Activated B cell treated with CpG ODN at 0.5 μM for 24 hours (primary cell): Measurements from ENCODE around the gene KRT86. TPM values are rescaled to one million over a fixed set of nuclear protein-coding genes. Genes with fewer than 3 reads are reported as not detected.

Source experiments
- ATAC-seq: fragments of 200-7000 bp; cut with Tn5 transposase; one replicate; pipeline ENCODE4 v1.10.0; 2021; ENCODE audit warnings: low read depth, mild to moderate bottlenecking, moderate library complexity
- CTCF ChIA-PET: fragments of 350-600 bp; sonication (Branson Sonifier 250); formaldehyde crosslinking; loops from one replicate; lab custom pipeline; 2021; ENCODE audit warnings: antibody characterized with exemption; lab: Charles Lee
- POLR2A ChIA-PET: fragments of 350-600 bp; sonication (Branson Sonifier 250); formaldehyde crosslinking; loops from one replicate; lab custom pipeline; 2021; ENCODE audit warnings: antibody characterized with exemption; lab: Charles Lee
- DNase-seq: peaks from one replicate; pipeline ENCODE4 v3.0.0; 2022
- H3K27ac Mint-ChIP-seq: one replicate; pipeline ENCODE4 v1.8.0; 2020; ENCODE audit warnings: mixed read lengths
- H3K27me3 Mint-ChIP-seq: one replicate; pipeline ENCODE4 v1.8.0; 2021; ENCODE audit warnings: mixed read lengths
- H3K36me3 Mint-ChIP-seq: one replicate; pipeline ENCODE4 v1.8.0; 2021; ENCODE audit warnings: low read depth, mixed read lengths
- H3K4me1 Mint-ChIP-seq: one replicate; pipeline ENCODE4 v1.8.0; 2021; ENCODE audit warnings: mixed read lengths
- H3K4me3 Mint-ChIP-seq: one replicate; pipeline ENCODE4 v1.8.0; 2020; ENCODE audit warnings: mild to moderate bottlenecking, mixed read lengths
- H3K9me3 Mint-ChIP-seq: one replicate; pipeline ENCODE4 v1.8.0; 2020; ENCODE audit warnings: mixed read lengths
- intact Hi-C: fragments of 100-400 bp; cut with micrococcal nuclease; formaldehyde crosslinking; loops from one replicate; pipeline ENCODE4 v1.15.1; 2024
- total RNA-seq: library from RNA; stranded (reverse); gene quantifications from 2 replicates; pipeline ENCODE4 v1.2.3, GENCODE V29; 2022
- TF ChIP-seq, protein P1 (sequence below): fragments of 200-600 bp; IDR thresholded peaks from one replicate; pipeline ENCODE4 v1.8.0; 2022; ENCODE audit warnings: antibody characterized with exemption, mild to moderate bottlenecking

Gene KRT86
- total RNA-seq, 1 donor from 2014 or later, result not detected

DNA sequence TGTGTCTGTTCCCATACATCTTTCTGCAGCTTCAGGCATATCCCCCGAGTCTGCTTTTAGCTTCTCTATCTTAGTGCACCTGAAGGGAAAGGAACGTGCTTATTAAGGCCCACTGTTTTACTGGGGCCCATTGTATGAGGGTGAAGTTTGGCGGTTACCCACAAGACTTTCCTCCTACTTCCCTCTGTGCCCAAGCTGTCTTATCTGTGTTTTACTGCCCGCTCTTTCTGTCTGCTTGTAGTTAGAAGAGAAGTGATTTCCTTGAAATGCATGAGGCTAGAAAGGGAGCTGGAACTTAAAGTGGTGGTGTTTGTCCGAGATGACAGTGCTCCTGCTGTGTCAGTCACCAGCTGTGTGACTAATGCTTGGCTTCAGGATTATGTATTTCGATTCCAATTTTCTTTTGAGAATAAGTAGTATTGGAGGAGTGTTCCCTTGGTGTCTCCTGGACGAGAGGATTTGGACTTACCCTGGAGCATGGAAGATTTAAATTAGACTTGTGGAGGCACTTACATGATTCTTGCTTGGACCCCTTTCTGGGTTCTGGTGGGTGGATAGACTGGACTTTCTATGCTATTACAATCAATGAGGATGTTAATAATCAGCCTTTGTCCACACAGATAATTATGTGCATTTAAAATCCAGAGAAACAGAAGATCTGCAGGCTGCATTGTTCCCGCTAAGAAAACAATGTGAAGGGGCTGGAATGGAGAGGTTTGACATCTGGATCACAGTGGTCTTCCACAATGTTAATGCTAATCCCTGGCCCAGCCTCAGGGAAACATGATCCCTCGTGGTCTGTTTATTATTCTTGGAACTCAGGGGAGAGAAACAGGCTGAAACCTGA is 13.9 kb upstream of the KRT86 start:
- Mint-ChIP-seq H3K36me3 (no peaks in the 10 kb centered on the region), H3K27me3 (peaks cover 41% of the 10 kb centered on the region), H3K4me1 (no peaks in the 10 kb centered on the region), H3K4me3 (no peak overlapping the region), H3K27ac (no peak overlapping the region), H3K9me3 (no peaks in the 10 kb centered on the region)
- TF ChIP-seq, protein P1, sequence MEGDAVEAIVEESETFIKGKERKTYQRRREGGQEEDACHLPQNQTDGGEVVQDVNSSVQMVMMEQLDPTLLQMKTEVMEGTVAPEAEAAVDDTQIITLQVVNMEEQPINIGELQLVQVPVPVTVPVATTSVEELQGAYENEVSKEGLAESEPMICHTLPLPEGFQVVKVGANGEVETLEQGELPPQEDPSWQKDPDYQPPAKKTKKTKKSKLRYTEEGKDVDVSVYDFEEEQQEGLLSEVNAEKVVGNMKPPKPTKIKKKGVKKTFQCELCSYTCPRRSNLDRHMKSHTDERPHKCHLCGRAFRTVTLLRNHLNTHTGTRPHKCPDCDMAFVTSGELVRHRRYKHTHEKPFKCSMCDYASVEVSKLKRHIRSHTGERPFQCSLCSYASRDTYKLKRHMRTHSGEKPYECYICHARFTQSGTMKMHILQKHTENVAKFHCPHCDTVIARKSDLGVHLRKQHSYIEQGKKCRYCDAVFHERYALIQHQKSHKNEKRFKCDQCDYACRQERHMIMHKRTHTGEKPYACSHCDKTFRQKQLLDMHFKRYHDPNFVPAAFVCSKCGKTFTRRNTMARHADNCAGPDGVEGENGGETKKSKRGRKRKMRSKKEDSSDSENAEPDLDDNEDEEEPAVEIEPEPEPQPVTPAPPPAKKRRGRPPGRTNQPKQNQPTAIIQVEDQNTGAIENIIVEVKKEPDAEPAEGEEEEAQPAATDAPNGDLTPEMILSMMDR, result no peak
- POLR2A ChIA-PET, result no interaction called here
- ATAC-seq (no peak), DNase-seq (no peak)
- CTCF ChIA-PET, result no interaction called here
- intact Hi-C loops, result no loop called here

DNA sequence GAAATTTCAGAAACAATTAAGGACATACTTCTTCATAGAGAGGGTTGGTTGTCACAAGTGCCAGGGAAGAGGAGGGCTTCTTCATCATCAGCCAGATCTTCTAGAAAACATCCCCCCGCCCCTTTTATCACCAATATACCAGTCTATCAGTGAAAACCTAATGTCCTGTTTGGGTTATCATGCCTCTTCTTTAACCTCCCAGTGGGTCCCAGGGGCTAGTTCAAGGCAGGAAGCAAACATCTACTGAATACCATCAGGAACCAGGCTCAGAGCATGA is 13.3 kb upstream of the KRT86 start:
- Mint-ChIP-seq H3K36me3 (no peaks in the 10 kb centered on the region), H3K27me3 (peaks cover 37% of the 10 kb centered on the region), H3K4me3 (no peak overlapping the region), H3K27ac (no peak overlapping the region), H3K9me3 (no peaks in the 10 kb centered on the region), H3K4me1 (no peaks in the 10 kb centered on the region)
- DNase-seq (no peak), ATAC-seq (no peak)
- POLR2A ChIA-PET, result no interaction called here
- TF ChIP-seq, protein P1, result no peak
- intact Hi-C loops, result no loop called here
- CTCF ChIA-PET, result no interaction called here

DNA sequence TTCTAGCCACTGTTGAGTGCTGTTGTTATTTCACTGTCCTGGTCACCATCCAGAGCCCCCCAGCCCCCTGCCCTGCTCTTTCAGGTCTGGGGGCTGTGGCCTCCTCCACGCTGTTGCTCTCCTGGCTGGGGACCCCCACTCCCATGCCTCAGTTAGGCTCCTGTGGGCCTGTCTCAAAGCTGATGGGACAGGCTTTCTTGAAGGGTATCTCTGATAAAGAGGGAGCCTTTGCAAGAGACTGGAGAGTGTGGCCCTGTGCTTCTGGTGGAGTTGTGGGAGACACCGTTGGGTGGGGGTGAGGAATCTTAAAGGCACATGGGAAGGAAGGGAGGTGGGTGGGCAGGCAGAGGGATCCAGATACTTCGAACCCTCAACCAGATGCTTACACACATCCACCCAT is 12.2 kb upstream of the KRT86 start:
- intact Hi-C loops, result no loop called here
- H3K27ac Mint-ChIP-seq, result no peak overlapping the region
- TF ChIP-seq, protein P1, result no peak
- DNase-seq (no peak), ATAC-seq (no peak)
- H3K36me3 Mint-ChIP-seq, result no peaks in the 10 kb centered on the region
- CTCF ChIA-PET, result no interaction called here
- peaks cover 27% of the 10 kb centered on the region for H3K27me3 Mint-ChIP-seq
- H3K9me3 Mint-ChIP-seq, result no peaks in the 10 kb centered on the region
- no peak overlapping the region for H3K4me3 Mint-ChIP-seq
- no peaks in the 10 kb centered on the region for H3K4me1 Mint-ChIP-seq
- POLR2A ChIA-PET, result no interaction called here

DNA sequence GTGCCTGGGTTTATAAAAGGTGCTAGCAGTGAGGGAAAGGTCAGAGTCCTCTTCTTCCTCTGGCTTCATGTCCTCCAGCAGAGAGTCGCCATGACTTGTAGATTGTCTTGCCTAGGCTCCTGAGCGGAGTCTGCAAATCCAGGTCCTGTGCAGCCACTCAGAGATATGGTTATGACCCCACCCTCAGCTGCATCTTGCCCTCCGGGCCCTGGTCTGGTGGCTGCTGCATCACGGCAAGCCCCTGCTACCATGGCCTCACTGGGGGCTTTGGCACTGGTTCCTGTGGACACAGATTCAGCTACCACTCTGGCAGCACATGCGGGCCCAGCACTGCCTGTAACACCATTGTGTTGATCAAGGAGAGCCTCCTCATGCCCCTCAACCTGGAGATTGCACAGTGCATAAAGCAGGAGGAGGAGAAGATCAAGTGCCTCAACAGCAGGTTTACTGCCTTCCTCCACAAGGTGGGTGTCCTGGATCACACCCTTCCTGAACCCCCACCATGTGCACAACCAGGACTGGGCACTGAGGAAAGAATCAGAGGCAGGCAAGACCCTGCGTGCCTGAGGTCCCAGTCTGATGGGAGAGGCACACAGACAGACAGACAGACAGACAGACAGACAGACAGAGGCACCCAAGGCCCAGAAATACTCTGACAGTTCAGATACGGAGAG is 10.5 kb upstream of the KRT86 start:
- ATAC-seq, result no peak

DNA sequence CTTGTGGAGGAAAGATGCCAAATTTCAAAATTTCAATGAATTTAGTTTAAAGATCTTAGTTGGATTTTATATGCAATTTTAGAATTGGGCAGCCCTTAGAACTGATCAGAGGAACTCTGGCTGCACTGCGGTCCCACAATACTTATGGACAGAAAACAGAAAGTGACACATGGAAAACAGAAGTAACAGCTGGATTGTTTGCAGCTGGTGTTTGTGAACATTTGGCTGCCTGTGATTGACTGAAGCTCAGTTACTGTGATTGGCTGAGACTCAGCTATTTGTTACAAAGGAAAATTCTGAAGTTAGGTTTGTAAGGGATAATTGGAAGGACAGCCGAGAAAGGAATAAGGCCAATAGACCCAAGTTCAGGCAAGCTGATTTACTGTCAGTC is 10.0 kb upstream of the KRT86 start:
- no peak for DNase-seq
- no peak for ATAC-seq
- ChIA-PET POLR2A (no interaction called here), CTCF (no interaction called here)
- intact Hi-C loops, result no loop called here
- TF ChIP-seq, protein P1, result no peak
- no peaks in the 10 kb centered on the region for H3K36me3 Mint-ChIP-seq
- H3K4me3 Mint-ChIP-seq, result no peak overlapping the region
- H3K27ac Mint-ChIP-seq, result no peak overlapping the region
- no peaks in the 10 kb centered on the region for H3K9me3 Mint-ChIP-seq
- no peaks in the 10 kb centered on the region for H3K4me1 Mint-ChIP-seq
- H3K27me3 Mint-ChIP-seq, result peaks cover 15% of the 10 kb centered on the region

More for the DNA sequence above, 10.5 kb upstream of the KRT86 start:
- ChIA-PET POLR2A (no interaction called here), CTCF (no interaction called here)
- Mint-ChIP-seq H3K27me3 (peaks cover 19% of the 10 kb centered on the region), H3K9me3 (no peaks in the 10 kb centered on the region), H3K4me1 (no peaks in the 10 kb centered on the region), H3K4me3 (no peak overlapping the region), H3K36me3 (no peaks in the 10 kb centered on the region), H3K27ac (no peak overlapping the region)
- TF ChIP-seq, protein P1, result no peak
- DNase-seq, result no peak
- intact Hi-C loops, result no loop called here
